HCEC 1CT (cell line): Measurements from ENCODE around the gene OR52B2.
A peak's percentile ranks its signal among the peaks of the same experiment; 100 is the strongest.

Experiments used
- DNase-seq: peaks from one replicate; pipeline ENCODE4 v3.0.0-alpha.2; 2017

OR52B2 gene

GRCh38 chr11:6170226-6170625 is at the start of gene OR52B2:
OR52B2 (minus strand) TSS chr11:6170326; CDS start chr11:6170326, 0 bp downstream.
- no peak for DNase-seq

GRCh38 chr11:6219359-6219758 is 49.2 kb upstream of the OR52B2 start:
- peak; percentile 91 for DNase-seq

- no peak for DNase-seq
Measured at GRCh38 chr11:6217722-6218121, 47.6 kb upstream of the OR52B2 start.

- DNase-seq = no peak
Measured at GRCh38 chr11:6216501-6216900, 46.4 kb upstream of the OR52B2 start.

- no peak for DNase-seq
Measured at GRCh38 chr11:6214530-6214929, 44.4 kb upstream of the OR52B2 start.

- no peak for DNase-seq
Measured at GRCh38 chr11:6210274-6210955, 40.3 kb upstream of the OR52B2 start.

- DNase-seq = no peak
Measured at GRCh38 chr11:6209801-6210200, 39.7 kb upstream of the OR52B2 start.

GRCh38 chr11:6206456-6207180 is 36.5 kb upstream of the OR52B2 start:
- DNase-seq = no peak

GRCh38 chr11:6205366-6205765 is 35.2 kb upstream of the OR52B2 start, which contains the start of gene C11orf42:
C11orf42 (plus strand) TSS chr11:6205557; CDS start chr11:6205616, 59 bp downstream.
- no peak for DNase-seq

GRCh38 chr11:6204706-6205105 is 34.6 kb upstream of the OR52B2 start:
- no peak for DNase-seq

GRCh38 chr11:6203327-6203726 is 33.2 kb upstream of the OR52B2 start:
- no peak for DNase-seq

- DNase-seq = no peak
Measured at GRCh38 chr11:6202041-6202440, 31.9 kb upstream of the OR52B2 start.

GRCh38 chr11:6201481-6201880 is 31.4 kb upstream of the OR52B2 start:
- DNase-seq = no peak

- no peak for DNase-seq
Measured at GRCh38 chr11:6200975-6201374, 30.8 kb upstream of the OR52B2 start.

GRCh38 chr11:6199174-6199810 is 29.2 kb upstream of the OR52B2 start, which contains the start of gene OR52W1:
OR52W1 (plus strand) TSS chr11:6199224; CDS start chr11:6199224, 0 bp downstream.
- DNase-seq = no peak

- DNase-seq = no peak
Measured at GRCh38 chr11:6197466-6198200, 27.5 kb upstream of the OR52B2 start.

GRCh38 chr11:6196396-6196795 is 26.3 kb upstream of the OR52B2 start:
- DNase-seq = no peak

GRCh38 chr11:6194065-6194581 is 24.0 kb upstream of the OR52B2 start:
- DNase-seq = no peak

GRCh38 chr11:6191742-6192141 is 21.6 kb upstream of the OR52B2 start:
- DNase-seq = no peak

GRCh38 chr11:6175440-6175839 is 5.3 kb upstream of the OR52B2 start:
- DNase-seq = no peak

- DNase-seq = no peak
Measured at GRCh38 chr11:6156628-6157359, 13.3 kb downstream of the OR52B2 start.

- no peak for DNase-seq
Measured at GRCh38 chr11:6152126-6152525, 18.0 kb downstream of the OR52B2 start.
